Smooth muscle cell of the brain vasculature (primary cell): ENCODE data around the gene HINT1.
"Not testable (repeated sequence)": the region's sequence is repeated elsewhere in the genome, so short reads cannot be mapped to it uniquely, and the experiment has no call there.

ENCODE experiments used
- DNase-seq: peaks from one replicate; pipeline ENCODE4 v3.0.0-alpha.2; 2012; ENCODE audit warnings: low read depth, low spot score

Gene HINT1

DNA sequence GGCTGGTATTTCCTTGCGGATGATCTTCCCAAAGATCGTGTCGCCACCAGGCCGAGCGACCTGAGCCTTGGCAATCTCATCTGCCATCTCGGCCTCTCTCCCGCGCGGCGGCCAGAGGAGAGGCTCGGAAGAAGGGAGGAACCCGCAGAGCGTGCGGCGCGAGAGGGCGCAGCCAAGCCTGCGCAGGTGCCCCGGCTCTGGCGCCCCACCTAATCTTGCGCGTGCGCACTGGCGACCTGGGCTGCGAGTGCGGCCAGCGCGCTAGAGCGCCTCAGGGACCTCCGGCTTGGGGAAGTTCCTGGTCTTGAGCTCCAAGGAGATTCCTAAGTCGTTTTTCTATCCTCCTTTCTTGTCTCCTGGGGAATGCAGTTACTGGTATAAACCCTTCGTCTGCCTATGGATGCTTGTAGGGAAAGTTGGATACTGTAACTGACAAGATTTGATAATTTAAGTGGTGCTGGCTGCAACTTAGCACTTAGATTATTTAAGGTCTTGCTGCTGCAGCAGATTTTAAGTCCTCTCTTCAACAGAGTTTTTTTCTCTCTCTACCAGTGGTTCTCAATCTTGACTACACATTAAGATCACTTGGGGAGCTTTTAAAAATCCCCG is at the start of gene HINT1:
TSS of gene HINT1 (minus strand) at position 138 of the 609 bp plus-strand sequence. CDS start at position 87, 51 bp downstream.
- peak; percentile 62 for DNase-seq

DNA sequence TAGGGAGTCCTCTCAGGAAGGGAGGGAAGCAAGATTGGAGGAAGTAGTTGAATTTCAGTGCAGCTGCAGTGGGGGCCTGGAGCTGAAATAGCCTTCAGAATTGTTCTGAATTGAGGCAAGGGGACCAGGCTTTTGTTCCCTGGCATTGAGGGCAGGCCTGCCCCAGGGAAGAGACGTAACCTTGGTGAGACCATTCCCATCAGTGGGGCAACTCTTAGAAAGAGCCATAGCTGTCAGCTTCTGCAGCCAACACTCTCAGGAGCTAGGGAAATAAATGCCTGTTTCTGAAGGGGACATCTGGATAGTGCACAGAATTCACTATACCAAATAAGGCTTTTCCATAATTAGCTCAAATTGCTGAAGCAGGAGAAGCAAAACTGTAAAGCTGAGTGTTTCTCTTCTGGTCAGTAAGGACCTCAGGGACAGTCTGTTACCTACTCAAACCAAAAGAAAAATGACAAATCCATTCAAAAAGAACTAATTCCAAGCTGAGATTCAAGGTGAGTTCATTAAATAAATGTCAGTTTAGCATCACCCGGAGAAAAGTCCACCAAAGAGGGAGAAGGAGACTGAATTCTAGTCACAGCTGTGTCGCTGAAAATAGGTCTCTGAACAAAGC is 49.7 kb upstream of the HINT1 start:
- no peak for DNase-seq

DNA sequence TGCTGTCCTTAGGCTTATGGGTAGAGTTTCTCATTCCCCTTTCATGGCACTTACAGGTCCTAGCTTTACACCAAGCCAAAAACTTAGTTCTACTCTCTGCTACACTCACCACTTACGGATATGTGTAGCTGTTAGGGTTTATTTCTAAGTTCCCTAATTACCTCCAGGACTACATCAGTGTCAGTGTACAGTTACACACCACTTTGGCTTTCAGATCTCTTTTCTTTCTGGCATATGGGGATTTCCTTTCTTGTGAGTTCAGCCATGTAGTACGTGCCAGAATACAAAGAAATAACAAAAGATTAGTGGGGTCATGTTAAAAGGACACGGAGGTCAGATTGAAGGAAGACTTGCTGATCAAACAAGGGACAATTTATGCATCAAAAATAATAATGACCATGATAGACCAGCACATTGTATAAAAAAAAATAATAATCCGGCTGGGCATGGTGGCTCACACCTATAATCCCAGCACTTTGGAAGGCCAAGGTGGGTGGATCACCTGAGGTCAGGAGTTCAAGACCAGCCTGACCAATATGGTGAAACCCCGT is 47.5 kb upstream of the HINT1 start:
- no peak for DNase-seq

DNA sequence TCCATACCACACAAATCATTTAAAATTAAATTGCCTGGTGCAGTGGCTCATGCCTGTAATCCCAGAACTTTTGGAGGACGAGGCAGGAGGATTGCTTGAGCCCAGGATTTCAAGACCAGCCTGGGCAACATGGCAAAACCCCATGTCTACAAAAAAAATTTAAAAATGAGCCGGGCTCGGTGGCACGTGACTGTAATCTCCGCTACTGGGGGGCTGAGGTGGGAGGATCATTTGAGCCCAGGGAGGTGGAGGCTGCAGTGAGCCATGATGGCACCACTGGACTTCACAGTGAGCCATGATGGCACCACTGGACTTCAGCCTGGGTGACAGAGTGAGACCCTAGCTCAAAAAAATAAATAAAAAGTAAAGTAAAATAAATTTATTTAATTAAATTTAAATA is 46.6 kb upstream of the HINT1 start:
- DNase-seq, result no peak

DNA sequence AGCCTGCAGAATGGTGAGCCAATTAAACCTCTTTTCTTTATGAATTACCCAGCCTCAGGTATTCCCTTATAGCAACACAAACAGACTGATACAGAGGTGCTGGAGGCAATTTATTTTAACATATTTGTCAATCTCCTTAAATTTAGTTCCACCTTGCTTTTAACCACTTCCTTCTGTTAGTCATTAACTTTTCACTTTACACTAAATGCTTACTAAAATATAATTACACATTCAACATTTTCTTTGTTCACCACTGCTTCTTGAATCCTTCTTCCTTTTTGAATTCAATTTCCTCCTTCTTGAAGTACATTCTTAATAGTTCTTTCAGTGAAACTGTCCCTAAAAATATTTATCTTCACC is 45.1 kb upstream of the HINT1 start:
- no peak for DNase-seq

DNA sequence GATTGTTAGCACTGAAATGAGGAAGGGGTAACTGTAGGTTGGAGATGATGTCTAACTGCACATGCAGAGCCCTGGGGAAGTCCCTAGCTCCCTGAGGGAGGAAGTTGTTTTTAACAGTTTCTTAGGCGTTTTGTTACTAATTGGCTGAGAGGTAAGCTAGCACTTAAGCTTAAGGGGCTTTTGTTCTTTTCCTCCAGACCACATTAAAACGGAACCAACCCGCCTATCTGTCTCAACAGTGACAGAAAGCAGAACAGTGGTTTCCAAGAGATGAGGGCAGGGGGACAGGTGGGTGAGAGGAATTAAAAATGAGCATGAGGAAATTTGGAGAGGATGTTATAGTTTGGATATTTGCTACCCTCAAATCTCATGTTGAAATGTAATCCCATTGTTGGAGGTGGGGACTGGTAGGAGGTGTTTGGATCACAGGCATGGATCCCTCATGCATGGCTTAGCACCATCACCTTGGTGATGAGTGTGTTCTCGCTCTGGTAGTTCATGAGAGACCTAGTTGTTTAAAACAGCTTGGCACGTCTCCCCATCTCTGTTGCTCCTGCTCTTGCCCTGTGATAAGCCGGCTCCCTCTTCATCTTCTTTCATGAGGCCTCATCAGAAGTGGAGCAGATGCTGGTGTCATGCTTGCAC is 44.6 kb upstream of the HINT1 start:
- DNase-seq, result no peak

DNA sequence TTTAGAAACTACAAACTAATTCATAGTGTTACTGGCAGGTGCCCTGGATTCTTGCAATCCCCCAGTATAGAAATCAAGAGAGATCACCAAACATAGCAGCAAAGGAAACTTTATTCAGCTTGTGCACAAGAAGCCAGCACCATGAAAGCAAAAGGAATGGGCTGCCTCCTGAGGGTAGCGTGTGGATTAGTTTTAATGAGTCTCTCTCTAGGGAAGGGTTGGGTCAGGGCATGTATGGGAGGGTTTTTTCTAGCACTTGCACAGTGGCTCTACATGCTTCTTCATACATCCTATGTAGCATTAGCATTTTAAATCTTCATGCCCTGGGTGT is 44.1 kb upstream of the HINT1 start:
- no peak for DNase-seq

DNA sequence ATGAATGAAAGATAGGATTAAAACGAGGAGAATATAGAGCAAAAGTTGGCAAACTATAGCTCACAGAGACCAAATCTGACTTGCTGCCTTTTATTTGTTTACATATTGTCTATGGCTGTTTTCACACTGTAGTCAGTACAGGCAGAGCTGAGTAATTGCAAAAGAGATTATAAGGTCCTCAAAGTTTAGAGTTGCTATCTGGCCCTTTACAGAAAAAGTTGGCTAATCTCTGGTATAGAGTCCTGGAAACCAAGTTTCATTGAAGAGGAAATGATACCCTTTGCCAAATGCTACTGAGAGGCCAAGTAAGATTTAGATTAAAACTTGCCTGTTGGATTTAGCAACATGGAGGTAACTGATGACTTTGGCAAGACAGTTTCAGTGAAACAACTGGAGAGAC is 41.7 kb upstream of the HINT1 start:
- no peak for DNase-seq

DNA sequence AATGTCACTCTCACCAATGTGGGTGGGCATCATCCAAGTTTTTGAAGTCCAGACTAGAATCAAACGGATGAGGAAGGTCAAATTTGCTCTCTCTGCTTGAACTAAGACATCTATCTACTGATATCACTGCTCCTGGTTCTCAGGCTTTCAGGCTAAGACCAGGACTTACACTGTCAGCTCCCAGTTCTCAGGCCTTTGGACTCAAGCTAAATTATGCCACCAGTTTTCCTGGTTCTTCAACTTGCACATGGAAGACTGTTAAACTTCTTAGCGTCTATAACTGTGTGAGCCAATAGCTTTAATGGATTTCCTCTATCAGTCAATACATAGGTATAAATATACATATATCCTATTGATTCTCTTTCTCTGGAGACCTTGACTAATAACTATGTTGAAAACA is 41.0 kb upstream of the HINT1 start:
- DNase-seq, result no peak

DNA sequence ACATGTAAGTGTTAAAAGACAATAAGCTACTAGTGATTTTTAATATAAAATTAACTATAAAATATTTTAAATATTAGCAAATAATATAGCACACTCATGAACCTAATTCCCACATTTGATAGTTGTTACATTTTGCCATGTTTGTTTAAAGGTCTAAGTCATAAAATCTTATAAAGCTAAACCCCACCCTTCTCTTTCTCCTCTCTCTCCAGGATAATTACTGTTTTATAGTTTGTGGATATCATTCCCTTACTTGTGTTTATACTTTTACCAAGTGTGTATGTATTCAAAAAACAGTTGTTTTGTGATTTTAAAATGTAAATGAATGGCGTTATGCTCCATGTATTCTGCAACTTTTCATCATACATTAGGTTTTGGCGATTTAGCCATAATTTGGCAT is 39.9 kb upstream of the HINT1 start:
- DNase-seq, result no peak

DNA sequence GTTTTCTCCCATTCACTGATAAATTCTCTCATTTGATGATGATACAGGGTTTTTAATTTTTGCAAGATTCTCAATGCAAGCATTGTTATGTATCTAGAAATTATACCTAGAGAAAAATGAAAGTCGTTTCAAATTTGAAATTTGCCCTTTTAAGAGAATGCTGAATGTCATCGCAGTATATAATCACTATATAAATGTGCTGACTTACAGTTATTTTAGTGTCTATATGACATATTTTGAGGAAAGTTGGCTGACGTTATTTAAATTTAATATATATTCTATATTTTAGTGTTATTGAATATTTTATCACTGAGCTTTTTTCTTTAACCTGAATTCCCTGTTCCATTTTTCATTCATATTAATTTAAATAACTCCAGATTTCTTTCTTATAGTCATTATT is 35.5 kb upstream of the HINT1 start:
- DNase-seq, result no peak

DNA sequence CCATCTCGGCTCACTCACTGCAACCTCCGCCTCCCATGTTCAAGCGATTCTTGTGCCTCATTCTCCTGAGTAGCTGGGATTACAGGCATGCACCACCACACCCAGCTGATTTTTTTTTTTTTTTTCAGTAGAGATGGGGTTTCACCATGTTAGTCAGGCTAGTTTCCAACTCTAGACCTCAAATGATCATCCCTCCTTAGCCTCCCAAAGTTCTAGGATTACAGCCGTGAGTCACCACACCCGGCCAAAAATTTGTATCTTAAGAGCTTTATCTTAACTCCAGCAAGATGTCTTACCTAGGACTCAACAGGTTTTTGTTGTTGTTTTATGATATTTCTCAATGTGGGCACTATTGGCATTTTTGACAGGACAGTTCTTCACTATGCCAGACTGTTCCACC is 33.6 kb upstream of the HINT1 start:
- no peak for DNase-seq

DNA sequence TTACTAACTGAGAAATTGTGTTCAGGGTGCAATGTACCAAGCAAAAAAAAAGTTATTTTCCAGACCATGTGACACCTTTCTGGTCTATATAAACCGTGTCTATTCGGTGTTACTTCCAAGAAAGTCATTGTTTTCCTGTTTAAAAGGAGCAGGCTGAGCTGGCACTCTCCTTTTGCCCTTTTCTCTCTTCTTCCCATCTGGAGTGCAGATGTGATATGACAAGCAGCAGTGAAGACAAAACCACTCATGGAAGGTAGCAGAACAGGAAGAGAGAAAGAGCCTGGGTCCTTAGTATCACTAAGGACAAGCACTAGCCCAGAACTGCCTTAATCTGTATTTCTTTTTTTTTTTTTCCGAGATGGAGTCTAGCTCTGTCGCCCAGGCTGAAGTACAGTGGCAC is 31.3 kb upstream of the HINT1 start:
- DNase-seq, result no peak

DNA sequence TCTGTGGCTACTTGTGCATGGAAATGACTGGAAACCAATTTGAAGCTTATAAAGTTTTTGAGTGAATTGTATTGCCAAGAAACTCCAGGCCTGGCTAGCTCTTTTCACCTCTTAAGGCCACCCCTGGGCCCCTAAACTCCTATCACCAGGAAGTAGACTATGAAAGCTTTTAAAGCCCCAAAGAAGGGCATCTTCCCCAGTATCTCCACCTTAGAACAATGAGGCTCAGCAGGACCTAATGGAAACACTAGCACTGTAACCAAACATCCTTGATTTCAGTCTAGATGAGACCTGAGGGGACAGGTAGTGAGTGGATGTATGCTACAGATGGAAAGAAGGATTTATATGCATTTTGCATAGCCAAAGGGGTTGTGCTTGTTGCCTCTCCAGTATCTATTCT is 30.6 kb upstream of the HINT1 start:
- DNase-seq, result no peak

DNA sequence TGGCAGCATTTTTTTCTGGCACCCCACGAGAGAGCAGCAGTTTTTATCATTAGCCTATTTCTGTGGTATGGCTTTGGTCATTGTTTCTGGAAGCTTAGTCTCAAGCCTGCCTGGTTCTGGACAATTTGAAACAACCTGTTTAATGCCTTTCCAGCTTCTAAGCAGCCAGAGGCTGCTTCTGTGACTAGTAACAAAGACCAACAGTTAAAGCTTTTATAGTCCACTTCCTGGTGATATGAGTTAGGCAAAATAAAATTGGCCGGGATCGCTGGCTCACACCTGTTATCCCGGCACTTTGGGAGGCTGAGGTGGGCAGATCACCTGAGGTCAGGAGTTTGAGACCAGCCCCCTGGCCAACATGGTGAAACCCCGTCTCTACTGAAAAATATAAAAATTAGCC is 29.7 kb upstream of the HINT1 start:
- DNase-seq, result no peak

DNA sequence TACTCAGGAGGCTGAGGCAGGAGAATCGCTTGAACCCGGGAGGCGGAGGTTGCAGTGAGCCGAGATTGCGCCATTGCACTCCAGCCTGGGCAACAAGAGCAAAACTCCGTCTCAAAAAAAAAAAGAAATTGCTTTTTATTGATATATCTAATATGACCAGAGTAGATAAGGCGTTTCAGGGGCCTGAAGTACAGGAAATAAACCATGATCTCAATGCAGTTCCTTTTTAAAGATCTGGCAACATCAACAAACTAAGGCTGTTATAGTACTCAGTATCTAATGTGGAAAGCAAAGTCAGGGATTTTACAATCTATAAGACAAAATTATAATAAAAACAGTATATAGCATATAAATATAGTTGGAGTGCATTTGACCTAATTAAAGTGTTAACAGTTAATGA is 28.8 kb upstream of the HINT1 start:
- DNase-seq, result not testable (repeated sequence)

DNA sequence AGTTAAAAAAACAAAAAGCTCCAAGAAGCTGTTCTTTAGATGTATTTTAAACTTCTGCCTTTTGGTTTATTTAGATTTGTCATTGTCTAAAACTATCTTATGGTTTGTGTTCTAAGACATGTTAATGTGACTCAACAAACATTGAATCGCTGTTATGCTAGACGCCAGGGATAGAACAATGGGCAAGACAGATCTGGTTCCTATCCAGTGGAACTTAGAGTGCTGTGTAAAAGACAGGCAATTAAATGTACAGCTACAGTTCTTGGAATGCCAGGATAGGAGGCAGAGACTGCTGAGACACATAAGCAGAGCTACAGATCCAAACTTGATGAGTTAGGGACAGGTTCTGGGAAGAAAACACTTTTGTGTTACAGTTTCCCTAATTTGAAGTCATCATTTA is 28.1 kb upstream of the HINT1 start:
- DNase-seq, result no peak

DNA sequence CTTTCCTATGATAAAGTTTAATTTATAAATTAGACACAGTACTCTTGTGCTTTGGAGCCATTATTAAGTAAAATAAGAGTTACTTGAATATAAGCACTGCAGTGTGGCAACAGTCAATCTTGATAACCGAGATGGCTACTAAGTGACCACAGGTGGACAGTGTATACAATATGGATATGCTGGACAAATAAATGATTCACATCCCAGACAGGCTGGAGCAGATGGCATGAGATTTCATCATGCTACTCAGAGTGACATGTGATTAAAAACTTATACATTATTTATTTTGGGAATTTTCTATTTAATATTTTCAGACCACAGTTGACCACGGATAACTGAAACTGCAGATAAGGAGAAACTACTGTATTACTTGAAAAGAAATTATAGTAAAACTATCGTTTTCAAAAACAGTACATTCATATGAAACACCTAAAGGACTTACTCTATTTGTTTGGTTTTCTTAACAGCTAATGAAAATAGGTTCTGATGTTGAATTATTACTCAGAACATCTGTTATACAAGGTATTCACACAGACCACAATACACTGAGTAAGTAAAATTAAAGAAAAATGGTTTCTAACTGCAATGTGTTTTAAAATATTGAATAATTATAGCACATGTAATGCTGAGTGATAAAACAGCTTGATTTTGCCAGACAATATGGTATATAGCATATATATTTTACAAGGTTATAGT is 21.7 kb upstream of the HINT1 start:
- no peak for DNase-seq

DNA sequence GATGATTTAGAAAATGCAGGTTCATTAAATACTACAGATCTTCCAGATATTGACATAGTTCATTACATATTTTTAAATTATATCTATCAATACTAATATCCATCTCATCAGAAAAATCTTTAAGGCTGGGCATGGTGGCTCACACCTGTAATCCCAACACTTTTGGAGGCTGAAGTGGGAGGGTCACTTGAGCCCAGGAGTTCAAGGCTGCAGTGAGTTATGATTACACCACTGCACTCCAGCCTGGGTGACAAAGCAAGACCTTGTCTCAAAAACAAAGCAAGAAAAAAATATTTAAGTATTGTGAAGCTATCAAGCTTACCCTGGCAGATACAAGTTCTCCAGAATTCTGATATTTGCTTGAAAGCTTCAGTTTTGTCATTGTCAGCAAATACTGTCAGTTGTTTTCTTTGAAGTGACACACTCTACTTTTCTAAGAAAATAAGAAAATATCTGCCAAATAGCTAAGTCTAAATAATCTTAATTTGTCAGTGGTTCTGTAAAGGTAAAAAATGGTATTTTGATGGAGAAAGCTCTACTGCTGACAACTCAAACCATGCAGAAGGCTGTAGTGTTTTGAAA is 20.6 kb upstream of the HINT1 start:
- no peak for DNase-seq

DNA sequence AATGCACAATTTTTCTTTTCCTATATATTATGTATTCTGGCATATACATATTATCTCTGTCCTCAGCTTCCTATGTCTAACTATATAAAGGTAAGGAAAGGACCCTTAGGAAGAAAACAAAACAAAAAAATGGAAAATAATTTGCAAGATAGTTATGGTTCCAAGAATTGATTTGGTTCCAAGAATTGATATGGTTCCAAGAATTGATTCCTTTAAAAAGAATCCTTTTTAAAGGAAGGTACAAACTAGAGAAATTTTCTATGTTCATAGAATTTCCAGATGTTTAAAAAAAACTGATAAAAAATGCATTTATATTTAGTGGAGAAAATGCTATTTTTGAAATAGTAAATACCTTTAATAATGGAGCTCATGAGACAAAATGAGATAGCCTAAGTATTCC is 17.8 kb upstream of the HINT1 start:
- no peak for DNase-seq

DNA sequence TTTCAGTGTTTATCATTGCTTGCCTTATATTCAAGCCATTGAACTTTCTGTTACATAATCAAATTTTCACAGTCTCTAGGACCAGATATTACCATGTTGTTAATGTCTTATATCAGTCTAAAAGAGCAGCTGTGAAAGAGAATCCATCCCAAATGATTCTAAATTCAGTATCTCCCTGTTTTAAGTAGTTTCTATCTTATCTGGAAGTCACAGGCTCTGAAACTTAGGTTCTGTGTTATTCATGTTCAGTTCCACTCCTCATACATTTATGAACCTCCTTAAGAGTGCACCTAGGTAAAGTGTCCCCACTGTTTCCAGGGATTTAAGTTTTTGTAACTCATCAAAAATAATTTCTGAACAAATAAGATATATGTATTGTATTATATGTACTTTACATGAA is 15.4 kb upstream of the HINT1 start:
- DNase-seq, result no peak

DNA sequence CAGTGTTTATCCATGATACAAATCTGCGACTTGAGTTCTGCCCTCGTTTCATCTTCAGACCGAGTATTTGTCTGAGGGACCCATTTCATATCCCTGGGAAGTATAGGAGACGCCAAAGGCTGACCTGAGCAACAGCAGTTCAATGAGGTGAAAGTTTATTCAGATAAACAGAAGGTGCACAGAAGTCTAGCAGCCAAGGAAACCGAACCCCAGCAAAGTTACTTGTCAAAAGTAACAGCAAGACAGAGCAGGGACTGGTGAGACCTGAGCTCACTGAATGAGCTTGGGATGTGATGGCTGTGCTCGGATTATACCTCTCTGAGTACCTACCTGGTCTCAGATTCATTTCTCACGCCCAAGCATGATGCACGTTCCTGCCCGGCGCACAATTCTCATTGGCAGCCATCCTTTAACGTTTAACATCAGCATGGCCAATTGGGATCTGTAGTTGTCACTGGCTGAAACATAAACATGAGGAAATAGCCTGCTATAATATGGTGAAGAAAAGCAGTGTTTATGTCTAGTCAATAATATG is 6.3 kb upstream of the HINT1 start:
- DNase-seq, result no peak
